ENCODE results near the gene HERPUD2. TPM values are rescaled to one million over a fixed set of nuclear protein-coding genes. Genes with fewer than 3 reads are reported as not detected.
"Not testable (repeated sequence)": the region's sequence is repeated elsewhere in the genome, so short reads cannot be mapped to it uniquely, and the experiment has no call there.

HERPUD2 gene
- total RNA-seq, 2 donors from 2014 or later = 24.2 to 30.1 TPM

DNA sequence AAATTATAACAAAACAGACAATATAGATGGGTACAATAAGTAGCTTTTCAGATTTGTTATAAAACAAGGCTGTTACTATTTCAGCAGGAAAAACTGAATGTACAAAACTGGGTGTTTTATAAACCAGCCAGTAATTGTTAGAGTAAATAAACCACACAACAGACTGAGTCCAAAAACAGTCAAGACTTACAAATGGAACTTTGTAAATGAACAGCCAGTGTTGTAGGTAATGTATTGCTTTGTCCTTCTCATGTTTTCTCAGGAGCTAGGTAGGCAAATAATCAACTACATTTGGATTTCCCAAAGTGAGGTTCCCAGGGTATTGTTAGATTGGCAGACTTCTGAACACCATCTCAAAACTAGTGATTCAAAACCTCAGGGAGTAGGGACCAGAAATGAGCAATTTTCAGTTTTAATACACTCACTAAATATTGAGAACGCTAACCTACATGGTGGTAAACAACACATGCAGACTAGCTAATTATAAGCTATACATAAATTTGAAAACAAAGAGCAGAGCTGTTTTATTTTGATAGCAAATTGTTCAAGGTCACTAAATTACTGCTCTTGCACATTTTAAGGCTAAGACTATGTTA lies 36.2 kb downstream of the HERPUD2 start:
- H3K9ac ChIP-seq (ENCODE audit: extremely low read depth, low read length, poor library complexity, severe bottlenecking) = no peak overlapping the region
- peaks cover 7% of the 10 kb centered on the region for H3K27me3 Mint-ChIP-seq (ENCODE audit: insufficient read depth)
- no peak overlapping the region for H3K4me3 ChIP-seq (ENCODE audit: low read length)
- H3K4me3 Mint-ChIP-seq = no peak overlapping the region
- H3K4me1 ChIP-seq (ENCODE audit: control insufficient read depth, insufficient read depth, low read length) = no peaks in the 10 kb centered on the region
- no peak overlapping the region for H3K27ac ChIP-seq (ENCODE audit: low read depth, low read length)
- H3K9me3 Mint-ChIP-seq = peaks cover 33% of the 10 kb centered on the region
- peaks cover 11% of the 10 kb centered on the region for H3K36me3 ChIP-seq (ENCODE audit: control insufficient read depth, insufficient read depth, low read length)
- WGBS, 2 experiments (ENCODE audit: insufficient coverage in 1 of 2, insufficient read length in 1 of 2) = 83% methylated on average over 1 of the region's 1 CpG; no CpG with 5 or more reads in 1 of the 2 experiments
- H3K27ac Mint-ChIP-seq = no peak overlapping the region
- H3K4me1 Mint-ChIP-seq = no peaks in the 10 kb centered on the region
- peaks cover 67% of the 10 kb centered on the region for H3K36me3 Mint-ChIP-seq (ENCODE audit: low read depth)
- no peaks in the 10 kb centered on the region for H3K27me3 ChIP-seq (ENCODE audit: control insufficient read depth, insufficient read depth, low read length, poor library complexity, severe bottlenecking)
- no peak for DNase-seq
- H3K9me3 ChIP-seq (ENCODE audit: control insufficient read depth, low read length) = peaks cover 20% of the 10 kb centered on the region
- TF ChIP-seq CTCF (conservative IDR thresholded peaks at IDR 0.05) = no peak

GRCh38 chr7:35657125-35657524 lies 37.8 kb downstream of the HERPUD2 start:
- Mint-ChIP-seq H3K27me3 (ENCODE audit: insufficient read depth) (peaks cover 17% of the 10 kb centered on the region), H3K4me1 (peaks cover 2% of the 10 kb centered on the region), H3K27ac (no peak overlapping the region), H3K36me3 (ENCODE audit: low read depth) (peaks cover 66% of the 10 kb centered on the region), H3K4me3 (no peak overlapping the region), H3K9me3 (peaks cover 33% of the 10 kb centered on the region)
- peaks cover 16% of the 10 kb centered on the region for H3K36me3 ChIP-seq (ENCODE audit: control insufficient read depth, insufficient read depth, low read length)
- no peak for DNase-seq
- H3K9ac ChIP-seq (ENCODE audit: extremely low read depth, low read length, poor library complexity, severe bottlenecking) = no peak overlapping the region
- no peaks in the 10 kb centered on the region for H3K27me3 ChIP-seq (ENCODE audit: control insufficient read depth, insufficient read depth, low read length, poor library complexity, severe bottlenecking)
- no peak overlapping the region for H3K27ac ChIP-seq (ENCODE audit: low read depth, low read length)
- no peaks in the 10 kb centered on the region for H3K4me1 ChIP-seq (ENCODE audit: control insufficient read depth, insufficient read depth, low read length)
- WGBS, 2 experiments (ENCODE audit: insufficient coverage in 1 of 2, insufficient read length in 1 of 2) = 94 to 100% methylated on average over 1 to 2 of the region's 2 CpGs
- TF ChIP-seq CTCF (conservative IDR thresholded peaks at IDR 0.05) = no peak
- H3K4me3 ChIP-seq (ENCODE audit: low read length) = no peak overlapping the region
- H3K9me3 ChIP-seq (ENCODE audit: control insufficient read depth, low read length) = peaks cover 22% of the 10 kb centered on the region

DNA sequence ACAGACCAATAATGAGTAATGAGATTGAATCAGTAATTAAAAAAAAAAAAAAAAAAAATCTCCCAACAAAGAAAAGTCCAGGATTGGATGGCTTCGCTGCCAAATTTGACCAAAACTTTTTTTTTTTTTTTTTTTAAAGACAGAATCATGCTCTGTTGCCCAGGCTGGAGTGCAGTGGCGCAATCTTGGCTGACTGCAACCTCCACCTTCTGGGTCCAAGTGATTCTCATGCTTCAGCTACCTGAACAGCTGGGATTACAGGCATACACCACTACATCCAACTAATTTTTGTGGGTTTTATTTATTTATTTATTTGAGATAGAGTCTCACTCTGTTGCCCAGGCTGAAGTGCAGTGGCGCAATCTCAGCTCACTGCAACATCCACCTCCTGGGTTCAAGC lies 40.4 kb downstream of the HERPUD2 start:
- not testable (repeated sequence) for DNase-seq

DNA sequence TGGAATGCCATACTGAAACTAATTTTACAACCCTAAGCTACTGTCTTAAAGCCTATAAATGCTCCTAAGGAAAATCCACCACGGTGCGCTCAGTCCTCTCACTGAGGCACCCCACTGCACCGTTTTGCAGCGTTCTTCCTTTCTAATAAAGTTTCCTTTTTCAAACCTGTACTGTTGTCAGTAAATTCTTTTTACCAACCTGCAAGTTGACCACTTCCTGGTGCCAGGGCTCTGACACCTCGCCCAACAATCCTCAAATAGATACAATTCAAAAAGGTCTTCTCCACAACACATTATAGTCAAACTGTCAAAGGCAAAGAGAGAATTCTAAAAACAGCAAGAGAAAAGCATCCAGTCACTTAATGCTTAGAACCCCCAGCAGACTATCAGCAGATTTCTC lies 42.8 kb downstream of the HERPUD2 start:
- Mint-ChIP-seq H3K27ac (no peak overlapping the region), H3K4me3 (no peak overlapping the region), H3K4me1 (peaks cover 35% of the 10 kb centered on the region), H3K36me3 (ENCODE audit: low read depth) (peaks cover 60% of the 10 kb centered on the region), H3K27me3 (ENCODE audit: insufficient read depth) (peaks cover 19% of the 10 kb centered on the region), H3K9me3 (peaks cover 20% of the 10 kb centered on the region)
- H3K4me1 ChIP-seq (ENCODE audit: control insufficient read depth, insufficient read depth, low read length) = peaks cover 18% of the 10 kb centered on the region
- WGBS, 2 experiments (ENCODE audit: insufficient coverage in 1 of 2, insufficient read length in 1 of 2) = 88 to 95% methylated on average over 4 to 5 of the region's 5 CpGs
- H3K9ac ChIP-seq (ENCODE audit: extremely low read depth, low read length, poor library complexity, severe bottlenecking) = no peak overlapping the region
- no peak for TF ChIP-seq CTCF (conservative IDR thresholded peaks at IDR 0.05)
- no peak overlapping the region for H3K4me3 ChIP-seq (ENCODE audit: low read length)
- no peaks in the 10 kb centered on the region for H3K27me3 ChIP-seq (ENCODE audit: control insufficient read depth, insufficient read depth, low read length, poor library complexity, severe bottlenecking)
- no peak overlapping the region for H3K27ac ChIP-seq (ENCODE audit: low read depth, low read length)
- H3K36me3 ChIP-seq (ENCODE audit: control insufficient read depth, insufficient read depth, low read length) = peaks cover 11% of the 10 kb centered on the region
- peaks cover 24% of the 10 kb centered on the region for H3K9me3 ChIP-seq (ENCODE audit: control insufficient read depth, low read length)
- DNase-seq = no peak

More for the DNA sequence above, 40.4 kb downstream of the HERPUD2 start:
- not testable (repeated sequence) for H3K27ac Mint-ChIP-seq; H3K4me1 ChIP-seq (ENCODE audit: control insufficient read depth, insufficient read depth, low read length); H3K4me3 ChIP-seq (ENCODE audit: low read length); H3K27ac ChIP-seq (ENCODE audit: low read depth, low read length); H3K9ac ChIP-seq (ENCODE audit: extremely low read depth, low read length, poor library complexity, severe bottlenecking); H3K27me3 ChIP-seq (ENCODE audit: control insufficient read depth, insufficient read depth, low read length, poor library complexity, severe bottlenecking); H3K4me3 Mint-ChIP-seq
- peaks cover 24% of the 10 kb centered on the region for H3K9me3 ChIP-seq (ENCODE audit: control insufficient read depth, low read length)
- peaks cover 20% of the 10 kb centered on the region for H3K9me3 Mint-ChIP-seq
- H3K27me3 Mint-ChIP-seq (ENCODE audit: insufficient read depth) = peaks cover 19% of the 10 kb centered on the region
- H3K36me3 ChIP-seq (ENCODE audit: control insufficient read depth, insufficient read depth, low read length) = peaks cover 16% of the 10 kb centered on the region
- 93 to 100% methylated on average over 2 to 3 of the region's 3 CpGs for WGBS, 2 experiments (ENCODE audit: insufficient coverage in 1 of 2, insufficient read length in 1 of 2)
- peaks cover 64% of the 10 kb centered on the region for H3K36me3 Mint-ChIP-seq (ENCODE audit: low read depth)
- H3K4me1 Mint-ChIP-seq = peaks cover 17% of the 10 kb centered on the region
